ENCODE data around the gene BAX. TPM values are rescaled to one million over a fixed set of nuclear protein-coding genes. Genes with fewer than 3 reads are reported as not detected.

Gene BAX

DNA sequence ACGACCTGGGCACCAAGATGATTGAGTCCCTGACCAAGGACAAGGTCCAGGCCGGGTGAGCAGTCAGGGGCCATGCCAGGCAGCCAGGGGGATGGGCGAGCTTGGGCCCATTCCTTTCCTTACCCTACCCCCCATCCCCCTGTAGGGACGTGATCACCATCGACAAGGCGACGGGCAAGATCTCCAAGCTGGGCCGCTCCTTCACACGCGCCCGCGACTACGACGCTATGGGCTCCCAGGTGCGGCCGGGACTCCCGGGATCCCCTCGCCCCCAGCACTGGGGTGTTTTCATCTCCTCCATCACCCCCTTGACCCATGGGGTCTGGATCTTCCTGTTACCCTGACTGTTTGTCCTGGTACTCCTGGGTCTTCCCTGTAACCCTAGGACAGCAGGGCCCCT is 55.2 kb downstream of the BAX start:
- WGBS (ENCODE audit: extremely low coverage, insufficient coverage, low lambda C conversion rate): no CpG with 5 or more reads among the region's 18 CpGs
- Histone ChIP-seq H3K36me3 (ENCODE audit: control insufficient read depth, insufficient read depth, low read length) (peaks cover 19% of the 10 kb centered on the region), H3K27me3 (ENCODE audit: insufficient read depth, low read length, poor library complexity) (no peaks in the 10 kb centered on the region)

DNA sequence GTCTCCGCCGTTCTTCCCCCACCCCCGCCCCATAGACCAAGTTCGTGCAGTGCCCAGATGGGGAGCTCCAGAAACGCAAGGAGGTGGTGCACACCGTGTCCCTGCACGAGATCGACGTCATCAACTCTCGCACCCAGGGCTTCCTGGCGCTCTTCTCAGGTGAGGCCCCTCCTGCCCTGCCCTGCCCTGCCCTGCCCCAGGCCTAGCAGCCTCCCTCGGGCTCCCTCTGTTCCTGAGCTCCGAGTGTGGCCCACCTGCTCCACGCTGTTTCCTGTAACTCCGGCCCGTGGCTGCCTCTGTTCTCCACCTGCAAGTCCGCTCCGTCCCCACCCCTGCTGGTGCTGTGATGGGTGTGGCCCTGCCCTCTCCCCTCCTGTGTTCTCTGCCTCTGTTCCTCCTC is 55.8 kb downstream of the BAX start:
- H3K79me2 ChIP-seq (ENCODE audit: control insufficient read depth, insufficient read depth, low read length): no peaks in the 10 kb centered on the region
- WGBS (ENCODE audit: extremely low coverage, insufficient coverage, low lambda C conversion rate): no CpG with 5 or more reads among the region's 18 CpGs
- no peak overlapping the region for H3K4me2 ChIP-seq (ENCODE audit: low read length)
- no peaks in the 10 kb centered on the region for H3K79me1 ChIP-seq (ENCODE audit: low read length)
- no peak for DNase-seq
- H3K18ac ChIP-seq (ENCODE audit: low read length): no peak overlapping the region
- H3K27ac ChIP-seq (ENCODE audit: low read depth, low read length): no peak overlapping the region
- H4K8ac ChIP-seq (ENCODE audit: low read depth, low read length): no peak overlapping the region
- H3K23ac ChIP-seq (ENCODE audit: low read length): no peak overlapping the region
- H4K5ac ChIP-seq (ENCODE audit: low read length): no peak overlapping the region
- H3K56ac ChIP-seq (ENCODE audit: low read length): no peak overlapping the region
- no peak overlapping the region for H2BK15ac ChIP-seq (replicated peaks; ENCODE audit: low read depth)
- H3K9ac ChIP-seq (ENCODE audit: low read length): no peak overlapping the region
- H2BK120ac ChIP-seq (ENCODE audit: low read depth, low read length): no peak overlapping the region
- H3K36me3 ChIP-seq (ENCODE audit: control insufficient read depth, insufficient read depth, low read length): peaks cover 13% of the 10 kb centered on the region
- H2BK5ac ChIP-seq (ENCODE audit: low read length): no peak overlapping the region
- H3K4me1 ChIP-seq (ENCODE audit: control insufficient read depth, low read depth, low read length): no peaks in the 10 kb centered on the region
- no peak overlapping the region for H3K4me3 ChIP-seq (ENCODE audit: low read length)
- H3K4ac ChIP-seq (ENCODE audit: low read depth, low read length): no peak overlapping the region
- H3K27me3 ChIP-seq (ENCODE audit: insufficient read depth, low read length, poor library complexity): no peaks in the 10 kb centered on the region
- H2AK5ac ChIP-seq (ENCODE audit: low read length): no peak overlapping the region

More for the DNA sequence above, 55.2 kb downstream of the BAX start:
- Histone ChIP-seq H3K23ac (ENCODE audit: low read length) (no peak overlapping the region), H3K4me2 (ENCODE audit: low read length) (no peak overlapping the region), H3K4ac (ENCODE audit: low read depth, low read length) (no peak overlapping the region), H2AK5ac (ENCODE audit: low read length) (no peak overlapping the region), H2BK15ac (replicated peaks; ENCODE audit: low read depth) (no peak overlapping the region), H3K4me1 (ENCODE audit: control insufficient read depth, low read depth, low read length) (no peaks in the 10 kb centered on the region), H3K79me1 (ENCODE audit: low read length) (no peaks in the 10 kb centered on the region), H2BK120ac (ENCODE audit: low read depth, low read length) (no peak overlapping the region), H3K4me3 (ENCODE audit: low read length) (no peak overlapping the region), H2BK5ac (ENCODE audit: low read length) (no peak overlapping the region), H4K8ac (ENCODE audit: low read depth, low read length) (no peak overlapping the region), H4K5ac (ENCODE audit: low read length) (no peak overlapping the region), H3K9ac (ENCODE audit: low read length) (no peak overlapping the region), H3K18ac (ENCODE audit: low read length) (no peak overlapping the region), H3K56ac (ENCODE audit: low read length) (no peak overlapping the region), H3K79me2 (ENCODE audit: control insufficient read depth, insufficient read depth, low read length) (no peaks in the 10 kb centered on the region), H3K27ac (ENCODE audit: low read depth, low read length) (no peak overlapping the region)
- DNase-seq: no peak

DNA sequence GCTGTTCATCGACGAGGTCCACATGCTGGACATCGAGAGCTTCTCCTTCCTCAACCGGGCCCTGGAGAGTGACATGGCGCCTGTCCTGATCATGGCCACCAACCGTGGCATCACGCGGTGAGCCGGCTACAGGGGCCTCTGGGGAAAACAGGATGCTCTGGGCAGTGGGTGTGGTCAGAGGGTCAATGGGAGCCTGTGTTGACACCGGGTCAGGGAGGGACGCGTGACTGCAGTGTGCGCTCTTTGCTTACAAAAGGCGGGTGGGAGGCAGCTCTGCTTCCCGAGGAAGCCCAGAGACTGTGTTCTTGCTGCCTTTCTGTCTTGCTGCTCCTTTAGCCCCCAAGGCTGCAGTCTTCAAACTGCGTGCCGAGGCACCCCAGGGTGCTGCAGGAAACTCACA is 56.5 kb downstream of the BAX start:
- H3K79me2 ChIP-seq (ENCODE audit: control insufficient read depth, insufficient read depth, low read length): no peaks in the 10 kb centered on the region
- no peak overlapping the region for H2BK5ac ChIP-seq (ENCODE audit: low read length)
- no peak overlapping the region for H3K4ac ChIP-seq (ENCODE audit: low read depth, low read length)
- no peak overlapping the region for H2BK15ac ChIP-seq (replicated peaks; ENCODE audit: low read depth)
- no peak for DNase-seq
- H3K23ac ChIP-seq (ENCODE audit: low read length): no peak overlapping the region
- H4K5ac ChIP-seq (ENCODE audit: low read length): no peak overlapping the region
- H4K8ac ChIP-seq (ENCODE audit: low read depth, low read length): no peak overlapping the region
- H2AK5ac ChIP-seq (ENCODE audit: low read length): no peak overlapping the region
- no CpG with 5 or more reads among the region's 17 CpGs for WGBS (ENCODE audit: extremely low coverage, insufficient coverage, low lambda C conversion rate)
- H3K4me1 ChIP-seq (ENCODE audit: control insufficient read depth, low read depth, low read length): no peaks in the 10 kb centered on the region
- no peaks in the 10 kb centered on the region for H3K27me3 ChIP-seq (ENCODE audit: insufficient read depth, low read length, poor library complexity)
- H3K18ac ChIP-seq (ENCODE audit: low read length): no peak overlapping the region
- H3K27ac ChIP-seq (ENCODE audit: low read depth, low read length): no peak overlapping the region
- no peaks in the 10 kb centered on the region for H3K79me1 ChIP-seq (ENCODE audit: low read length)
- no peak overlapping the region for H3K56ac ChIP-seq (ENCODE audit: low read length)
- no peak overlapping the region for H3K4me2 ChIP-seq (ENCODE audit: low read length)
- H2BK120ac ChIP-seq (ENCODE audit: low read depth, low read length): no peak overlapping the region
- no peak overlapping the region for H3K9ac ChIP-seq (ENCODE audit: low read length)
- peaks cover 13% of the 10 kb centered on the region for H3K36me3 ChIP-seq (ENCODE audit: control insufficient read depth, insufficient read depth, low read length)
- H3K4me3 ChIP-seq (ENCODE audit: low read length): no peak overlapping the region

Small RNA genes within 50 kb of the gene (small RNA-seq; reads per million reads assigned to genes)
- gene AC026803.1 (ENCODE audit: insufficient read depth): not detected
- gene MIR6798 (ENCODE audit: insufficient read depth): 0.72 reads per million
